ENCODE measurements around the gene RBBP6.
"Not testable (repeated sequence)": the region's sequence is repeated elsewhere in the genome, so short reads cannot be mapped to it uniquely, and the experiment has no call there.

Gene RBBP6

DNA sequence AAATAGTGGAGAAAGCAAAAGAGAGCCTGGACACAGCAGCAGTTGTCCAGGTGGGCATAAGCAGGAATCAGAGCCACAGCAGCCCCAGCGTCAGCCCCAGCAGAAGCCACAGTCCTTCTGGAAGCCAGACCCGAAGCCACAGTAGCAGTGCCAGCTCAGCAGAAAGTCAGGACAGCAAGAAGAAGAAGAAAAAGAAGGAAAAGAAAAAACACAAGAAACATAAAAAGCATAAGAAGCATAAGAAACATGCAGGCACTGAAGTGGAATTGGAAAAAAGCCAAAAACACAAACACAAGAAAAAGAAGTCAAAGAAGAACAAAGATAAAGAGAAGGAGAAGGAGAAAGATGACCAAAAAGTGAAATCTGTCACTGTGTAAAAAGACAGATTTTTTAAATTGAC lies 32.7 kb downstream of the RBBP6 start:
- no peak for DNase-seq (ENCODE audit: low spot score)
- in situ Hi-C loops (cut with MboI; ENCODE audit: low pct_unique_long_range_greater_than_20kb, low sequenced_read_pairs, unreplicated experiment) = no loop called here
- TF ChIP-seq, protein P1, sequence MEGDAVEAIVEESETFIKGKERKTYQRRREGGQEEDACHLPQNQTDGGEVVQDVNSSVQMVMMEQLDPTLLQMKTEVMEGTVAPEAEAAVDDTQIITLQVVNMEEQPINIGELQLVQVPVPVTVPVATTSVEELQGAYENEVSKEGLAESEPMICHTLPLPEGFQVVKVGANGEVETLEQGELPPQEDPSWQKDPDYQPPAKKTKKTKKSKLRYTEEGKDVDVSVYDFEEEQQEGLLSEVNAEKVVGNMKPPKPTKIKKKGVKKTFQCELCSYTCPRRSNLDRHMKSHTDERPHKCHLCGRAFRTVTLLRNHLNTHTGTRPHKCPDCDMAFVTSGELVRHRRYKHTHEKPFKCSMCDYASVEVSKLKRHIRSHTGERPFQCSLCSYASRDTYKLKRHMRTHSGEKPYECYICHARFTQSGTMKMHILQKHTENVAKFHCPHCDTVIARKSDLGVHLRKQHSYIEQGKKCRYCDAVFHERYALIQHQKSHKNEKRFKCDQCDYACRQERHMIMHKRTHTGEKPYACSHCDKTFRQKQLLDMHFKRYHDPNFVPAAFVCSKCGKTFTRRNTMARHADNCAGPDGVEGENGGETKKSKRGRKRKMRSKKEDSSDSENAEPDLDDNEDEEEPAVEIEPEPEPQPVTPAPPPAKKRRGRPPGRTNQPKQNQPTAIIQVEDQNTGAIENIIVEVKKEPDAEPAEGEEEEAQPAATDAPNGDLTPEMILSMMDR (IDR thresholded peaks at IDR 0.05; ENCODE audit: extremely low read depth, insufficient read depth, missing control alignments) = no peak

DNA sequence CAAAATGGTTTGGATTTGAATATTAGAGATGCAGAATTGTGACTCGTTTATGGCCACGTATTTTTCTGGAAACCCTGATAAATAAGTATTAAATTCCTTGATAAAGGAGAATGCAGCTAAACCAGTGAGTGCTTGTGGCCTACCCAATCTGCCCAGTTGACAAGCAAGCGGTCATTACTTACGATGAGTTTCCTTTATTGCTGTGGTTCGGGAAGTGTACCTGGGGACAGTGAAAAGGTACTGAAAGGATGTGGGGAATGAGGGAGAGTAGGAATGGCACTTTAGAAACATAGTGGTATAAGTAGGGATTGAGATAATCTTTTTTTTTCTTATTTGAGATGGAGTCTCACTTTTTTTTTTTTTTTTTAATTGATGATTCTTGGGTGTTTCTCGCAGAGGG lies 33.8 kb downstream of the RBBP6 start:
- TF ChIP-seq, protein P1 (IDR thresholded peaks at IDR 0.05; ENCODE audit: extremely low read depth, insufficient read depth, missing control alignments) = no peak
- in situ Hi-C loops (cut with MboI; ENCODE audit: low pct_unique_long_range_greater_than_20kb, low sequenced_read_pairs, unreplicated experiment) = no loop called here
- DNase-seq (ENCODE audit: low spot score) = no peak

- DNase-seq (ENCODE audit: low spot score); in situ Hi-C loops (cut with MboI; ENCODE audit: low pct_unique_long_range_greater_than_20kb, low sequenced_read_pairs, unreplicated experiment): not testable (repeated sequence)
Measured at GRCh38 chr16:24574515-24575485, 35.4 kb downstream of the RBBP6 start.

- DNase-seq (ENCODE audit: low spot score); in situ Hi-C loops (cut with MboI; ENCODE audit: low pct_unique_long_range_greater_than_20kb, low sequenced_read_pairs, unreplicated experiment): not testable (repeated sequence)
Measured at GRCh38 chr16:24575791-24576190, 36.4 kb downstream of the RBBP6 start.

DNA sequence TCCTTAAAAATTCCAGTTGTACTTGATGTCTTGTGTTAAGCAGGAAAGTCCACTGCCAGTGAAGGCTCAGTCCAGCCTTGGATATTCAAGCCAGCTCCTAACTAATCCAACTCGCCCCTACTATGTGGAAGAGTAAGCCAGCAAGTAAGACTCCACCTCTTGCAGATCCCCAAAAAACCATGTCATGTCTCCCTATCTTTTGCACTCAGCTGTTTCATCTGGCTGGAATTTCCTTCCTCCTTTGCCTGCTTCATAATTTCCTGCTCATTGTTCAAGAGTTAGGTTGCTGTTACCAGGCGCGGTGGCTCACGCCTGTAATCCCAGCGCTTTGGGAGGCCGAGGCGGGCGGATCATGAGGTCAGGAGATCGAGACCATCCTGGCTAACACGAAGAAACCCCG lies 37.8 kb downstream of the RBBP6 start:
- in situ Hi-C loops (cut with MboI; ENCODE audit: low pct_unique_long_range_greater_than_20kb, low sequenced_read_pairs, unreplicated experiment) = no loop called here
- no peak for DNase-seq (ENCODE audit: low spot score)
- TF ChIP-seq, protein P1 (IDR thresholded peaks at IDR 0.05; ENCODE audit: extremely low read depth, insufficient read depth, missing control alignments) = no peak

- in situ Hi-C loops (cut with MboI; ENCODE audit: low pct_unique_long_range_greater_than_20kb, low sequenced_read_pairs, unreplicated experiment) = no loop called here
- TF ChIP-seq, protein P1 (IDR thresholded peaks at IDR 0.05; ENCODE audit: extremely low read depth, insufficient read depth, missing control alignments) = peak; percentile 24
- peak; percentile 40 for DNase-seq (ENCODE audit: low spot score)
Measured at GRCh38 chr16:24580665-24581064, 41.3 kb downstream of the RBBP6 start.

- DNase-seq (ENCODE audit: low spot score) = no peak
- TF ChIP-seq, protein P1 (IDR thresholded peaks at IDR 0.05; ENCODE audit: extremely low read depth, insufficient read depth, missing control alignments) = no peak
- in situ Hi-C loops (cut with MboI; ENCODE audit: low pct_unique_long_range_greater_than_20kb, low sequenced_read_pairs, unreplicated experiment) = no loop called here
Measured at GRCh38 chr16:24583494-24583893, 44.1 kb downstream of the RBBP6 start.

Measured in GM13977 (cell line).